Stimulated activated CD8-positive, alpha-beta memory T cell treated with anti-CD3 and anti-CD28 coated beads, Interleukin-15, amount 100 ng/mL, for 1 hour (primary cell): ENCODE measurements around the gene DDX21.
"Not testable (repeated sequence)": the region's sequence is repeated elsewhere in the genome, so short reads cannot be mapped to it uniquely, and the experiment has no call there.

Source experiments
- DNase-seq: peaks from one replicate; pipeline ENCODE4 v3.0.0-alpha.2; 2020; ENCODE audit warnings: low read depth

Gene DDX21

GRCh38 chr10:68955832-68956532 lies at the start of gene DDX21:
TSS of gene DDX21 (plus strand) at chr10:68956170. CDS start at chr10:68956226, 56 bp downstream.
- peak; percentile 76 for DNase-seq

- DNase-seq: no peak
These were observed 31.4 kb upstream of the DDX21 start for GRCh38 chr10:68924593-68924992.

GRCh38 chr10:68925489-68925888 lies 30.5 kb upstream of the DDX21 start:
- no peak for DNase-seq

GRCh38 chr10:68929157-68929556 lies 26.8 kb upstream of the DDX21 start:
- not testable (repeated sequence) for DNase-seq

- not testable (repeated sequence) for DNase-seq
These were observed 26.1 kb upstream of the DDX21 start for GRCh38 chr10:68929888-68930287.

- not testable (repeated sequence) for DNase-seq
These were observed 23.1 kb upstream of the DDX21 start for GRCh38 chr10:68932860-68933259.

- no peak for DNase-seq
These were observed 21.0 kb upstream of the DDX21 start for GRCh38 chr10:68934994-68935393.

- no peak for DNase-seq
These were observed 17.9 kb upstream of the DDX21 start for GRCh38 chr10:68938117-68938516.

GRCh38 chr10:68938884-68939283 lies 17.1 kb upstream of the DDX21 start:
- no peak for DNase-seq

- DNase-seq: not testable (repeated sequence)
These were observed 15.1 kb upstream of the DDX21 start for GRCh38 chr10:68940917-68941316.

- DNase-seq: no peak
These were observed 5.4 kb upstream of the DDX21 start for GRCh38 chr10:68950598-68950997.

GRCh38 chr10:68954904-68955303 lies 1.1 kb upstream of the DDX21 start:
- no peak for DNase-seq

GRCh38 chr10:68955355-68955831 lies 577 bp upstream of the DDX21 start:
- DNase-seq: no peak

- no peak for DNase-seq
These were observed 1.3 kb downstream of the DDX21 start for GRCh38 chr10:68957284-68957615.

GRCh38 chr10:68957654-68958053 lies 1.7 kb downstream of the DDX21 start:
- DNase-seq: no peak

GRCh38 chr10:68959695-68960527 lies 3.9 kb downstream of the DDX21 start:
- no peak for DNase-seq

- no peak for DNase-seq
These were observed 7.2 kb downstream of the DDX21 start for GRCh38 chr10:68963151-68963550.

- DNase-seq: no peak
These were observed 18.0 kb downstream of the DDX21 start for GRCh38 chr10:68973975-68974374.

- not testable (repeated sequence) for DNase-seq
These were observed 20.0 kb downstream of the DDX21 start for GRCh38 chr10:68975936-68976473.

- not testable (repeated sequence) for DNase-seq
These were observed 23.8 kb downstream of the DDX21 start for GRCh38 chr10:68979738-68980137.

- DNase-seq: no peak
These were observed 25.1 kb downstream of the DDX21 start for GRCh38 chr10:68981074-68981473.

- DNase-seq: no peak
These were observed 26.4 kb downstream of the DDX21 start for GRCh38 chr10:68982389-68982788.

- DNase-seq: no peak
These were observed 31.6 kb downstream of the DDX21 start for GRCh38 chr10:68987611-68988010.
